Adrenal gland (tissue), 5 donors: ENCODE results near the gene EPHA6.

ENCODE experiments used
- POLR2A ChIP-seq, 2 donors: fragments of 450-650 bp; IDR thresholded peaks; one replicate each; pipeline ENCODE4 v1.6.1; 2017; ENCODE audit warnings: antibody characterized with exemption in 2 of 2, mild to moderate bottlenecking in 2 of 2, moderate library complexity in 1 of 2
- TF ChIP-seq, protein P1 (sequence below), 6 experiments: fragments of 450-650 bp in 4 of 6; fragments of 200-600 bp in 2 of 6; sonication (generic) in 1 of 6; IDR thresholded peaks; 1 replicate in 5 of 6; 2 replicates in 1 of 6; pipeline versions ENCODE4 v1.5.1 to v1.8.0; 2016 to 2021; ENCODE audit warnings: antibody characterized with exemption in 6 of 6, mild to moderate bottlenecking in 2 of 6, moderate library complexity in 1 of 6
- donor health status: DM: no; HTN: no; CAD: no.

DNA sequence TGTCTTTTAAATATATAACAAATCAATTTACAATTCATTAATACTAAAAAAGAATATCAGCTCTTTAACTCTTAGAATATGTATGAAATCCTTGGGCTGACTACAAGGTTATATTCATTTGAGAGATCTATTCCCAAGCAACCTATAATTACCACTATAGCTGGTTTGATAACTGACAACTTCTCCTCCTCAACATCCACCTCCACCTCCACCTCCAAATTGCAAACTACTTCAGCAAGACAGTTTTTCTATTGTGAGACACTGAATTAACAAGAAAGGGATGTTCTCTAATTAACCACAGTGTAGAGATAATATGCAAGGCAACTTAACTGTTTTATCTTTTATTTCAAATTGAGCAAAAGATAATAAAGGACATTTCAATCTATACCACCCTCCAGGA, 665.3 kb downstream of the EPHA6 start:
- no peak for TF ChIP-seq POLR2A (IDR thresholded peaks at IDR 0.05)
- TF ChIP-seq, protein P1, sequence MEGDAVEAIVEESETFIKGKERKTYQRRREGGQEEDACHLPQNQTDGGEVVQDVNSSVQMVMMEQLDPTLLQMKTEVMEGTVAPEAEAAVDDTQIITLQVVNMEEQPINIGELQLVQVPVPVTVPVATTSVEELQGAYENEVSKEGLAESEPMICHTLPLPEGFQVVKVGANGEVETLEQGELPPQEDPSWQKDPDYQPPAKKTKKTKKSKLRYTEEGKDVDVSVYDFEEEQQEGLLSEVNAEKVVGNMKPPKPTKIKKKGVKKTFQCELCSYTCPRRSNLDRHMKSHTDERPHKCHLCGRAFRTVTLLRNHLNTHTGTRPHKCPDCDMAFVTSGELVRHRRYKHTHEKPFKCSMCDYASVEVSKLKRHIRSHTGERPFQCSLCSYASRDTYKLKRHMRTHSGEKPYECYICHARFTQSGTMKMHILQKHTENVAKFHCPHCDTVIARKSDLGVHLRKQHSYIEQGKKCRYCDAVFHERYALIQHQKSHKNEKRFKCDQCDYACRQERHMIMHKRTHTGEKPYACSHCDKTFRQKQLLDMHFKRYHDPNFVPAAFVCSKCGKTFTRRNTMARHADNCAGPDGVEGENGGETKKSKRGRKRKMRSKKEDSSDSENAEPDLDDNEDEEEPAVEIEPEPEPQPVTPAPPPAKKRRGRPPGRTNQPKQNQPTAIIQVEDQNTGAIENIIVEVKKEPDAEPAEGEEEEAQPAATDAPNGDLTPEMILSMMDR (IDR thresholded peaks at IDR 0.05): no peak
